COLO829 (cell line): ENCODE results near the gene WEE1.
"Not testable (repeated sequence)": the region's sequence is repeated elsewhere in the genome, so short reads cannot be mapped to it uniquely, and the experiment has no call there.

ENCODE experiments used
- DNase-seq: peaks from one replicate; pipeline ENCODE4 v3.0.0; 2012; ENCODE audit warnings: low spot score

Gene WEE1

DNA sequence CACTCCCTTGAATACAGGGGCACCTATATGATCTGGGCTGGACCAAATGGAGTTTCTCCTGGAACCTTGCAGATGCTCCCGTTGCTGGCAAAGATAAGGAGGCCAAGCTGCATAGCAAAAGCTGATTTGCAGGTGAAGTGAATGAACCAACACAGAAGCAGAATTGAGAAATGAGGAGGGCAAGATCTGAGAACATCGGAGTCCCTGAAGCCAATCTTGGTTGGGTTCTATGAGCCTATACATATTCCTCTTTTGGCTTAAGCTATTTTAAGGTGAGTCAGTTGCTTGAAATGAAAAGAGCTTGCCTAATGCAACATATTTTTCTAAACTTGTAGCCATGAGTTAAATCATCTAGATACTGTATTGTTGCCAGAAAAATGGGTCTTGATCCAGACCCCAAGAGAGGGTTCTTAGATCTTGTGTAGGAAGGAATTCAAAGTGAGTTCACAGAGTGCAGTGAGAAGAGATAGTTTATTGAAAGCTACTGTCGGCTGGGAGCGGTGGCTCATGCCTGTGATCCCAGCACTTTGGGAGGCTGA, 23.5 kb downstream of the WEE1 start:
- no peak for DNase-seq

DNA sequence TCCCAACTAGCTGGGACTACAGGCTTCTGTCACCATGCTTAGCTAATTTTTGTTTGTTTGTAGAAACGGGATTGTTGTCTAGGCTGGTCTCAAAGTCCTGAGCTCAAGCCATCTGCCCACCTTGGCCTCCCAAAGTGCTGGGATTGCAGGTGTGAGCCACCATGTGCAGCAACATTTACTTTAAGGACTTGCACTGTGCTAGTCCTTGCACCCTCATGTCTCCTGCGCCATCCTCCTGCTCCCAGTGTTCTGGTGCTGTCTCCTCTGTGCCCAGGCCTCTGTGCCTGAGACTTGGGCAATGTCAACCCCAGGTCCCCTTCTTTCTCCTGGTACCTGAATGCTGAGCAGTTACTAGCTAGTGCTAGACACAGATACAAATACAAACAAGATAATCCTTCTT, 26.7 kb downstream of the WEE1 start:
- DNase-seq: no peak

DNA sequence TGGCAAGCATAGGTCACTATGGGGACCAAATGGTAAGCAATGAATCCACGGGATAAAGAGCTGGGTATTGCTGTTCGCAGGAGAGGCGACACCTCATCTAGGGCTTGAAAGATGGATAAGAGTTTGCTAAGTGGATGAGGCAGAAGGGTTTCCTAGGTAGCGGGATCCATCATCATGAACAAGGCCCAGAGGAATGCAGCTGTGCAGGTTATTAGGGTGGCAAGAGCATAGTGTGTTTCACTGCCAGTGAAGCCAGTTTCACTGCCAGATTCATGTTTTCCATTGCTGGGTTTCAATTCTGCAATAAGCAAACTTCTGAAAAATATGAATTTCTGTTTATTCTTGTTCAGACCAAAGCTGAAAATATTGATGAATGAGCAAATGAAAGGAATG, 27.2 kb downstream of the WEE1 start:
- no peak for DNase-seq

DNA sequence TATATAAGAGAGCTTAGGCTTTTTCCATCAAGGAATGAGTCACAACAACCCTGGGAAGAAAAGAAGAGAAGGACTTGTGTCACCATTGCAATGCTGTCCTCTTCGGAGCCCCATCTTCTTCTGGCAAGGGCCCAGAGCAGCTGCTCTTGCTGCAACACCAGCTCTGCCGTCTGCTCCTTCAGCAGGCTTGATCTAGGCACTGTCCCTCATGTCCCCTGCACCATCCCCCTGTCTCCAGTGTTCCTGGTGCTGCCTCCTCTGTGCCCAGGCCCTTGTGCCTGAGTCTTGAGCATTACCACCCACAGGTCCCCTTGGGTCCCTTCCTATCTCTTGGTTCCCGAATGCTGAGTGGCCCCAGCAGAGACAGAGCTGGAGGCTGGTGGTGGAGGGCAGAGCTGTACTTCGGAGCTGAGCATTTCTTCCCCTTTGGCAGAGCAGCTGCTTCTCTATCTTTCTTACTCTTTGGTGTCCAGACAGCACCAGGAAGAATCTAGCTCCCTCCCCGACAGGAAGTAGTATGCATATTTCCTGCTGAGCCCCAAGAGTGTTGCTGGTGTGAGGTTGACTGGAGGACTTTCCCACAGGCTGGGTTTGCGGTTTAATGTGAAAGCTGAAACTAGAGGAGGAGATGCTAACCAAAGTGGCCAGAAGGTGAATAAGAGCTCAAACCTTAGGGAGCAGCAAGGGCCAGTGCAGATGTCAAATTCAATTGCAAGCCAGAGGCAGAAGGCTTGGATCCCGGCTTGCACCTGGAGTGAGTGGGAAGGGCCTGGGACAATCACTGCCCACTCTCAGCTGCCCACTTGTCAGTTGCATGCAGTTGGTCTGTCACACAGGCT, 27.8 kb downstream of the WEE1 start:
- no peak for DNase-seq

DNA sequence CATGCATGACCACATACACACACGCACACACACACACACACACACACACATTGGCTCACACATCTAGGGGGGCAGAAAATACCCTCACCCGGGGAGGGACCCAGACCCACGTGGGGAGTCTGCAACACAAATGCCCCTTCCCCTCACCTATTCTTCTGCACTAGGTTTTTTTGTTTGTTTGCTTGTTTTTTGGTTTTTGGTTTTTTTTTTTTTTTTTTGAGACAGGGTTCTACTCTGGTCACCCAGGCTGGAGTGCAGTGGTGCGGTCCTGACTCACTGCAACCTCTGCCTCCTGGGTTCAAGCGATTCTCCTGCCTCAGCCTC, 28.4 kb downstream of the WEE1 start:
- DNase-seq: no peak

DNA sequence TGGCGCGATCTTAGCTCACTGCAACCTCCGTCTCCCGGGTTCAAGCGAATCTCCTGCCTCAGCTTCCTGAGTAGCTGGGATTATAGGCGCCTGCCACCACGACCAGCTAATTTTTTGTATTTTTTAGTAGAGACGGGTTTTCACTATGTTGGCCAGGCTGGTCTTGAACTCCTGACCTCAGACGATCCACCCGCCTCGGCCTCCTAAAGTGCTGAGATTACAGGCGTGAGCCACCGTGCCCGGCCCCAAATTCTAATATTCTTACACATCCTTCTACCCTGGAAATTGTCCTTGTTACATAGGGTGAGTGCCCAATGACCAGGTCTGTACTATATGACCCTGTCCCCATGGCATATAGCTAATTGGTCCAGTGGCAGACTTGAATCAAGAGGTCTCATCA, 29.7 kb downstream of the WEE1 start:
- not testable (repeated sequence) for DNase-seq

DNA sequence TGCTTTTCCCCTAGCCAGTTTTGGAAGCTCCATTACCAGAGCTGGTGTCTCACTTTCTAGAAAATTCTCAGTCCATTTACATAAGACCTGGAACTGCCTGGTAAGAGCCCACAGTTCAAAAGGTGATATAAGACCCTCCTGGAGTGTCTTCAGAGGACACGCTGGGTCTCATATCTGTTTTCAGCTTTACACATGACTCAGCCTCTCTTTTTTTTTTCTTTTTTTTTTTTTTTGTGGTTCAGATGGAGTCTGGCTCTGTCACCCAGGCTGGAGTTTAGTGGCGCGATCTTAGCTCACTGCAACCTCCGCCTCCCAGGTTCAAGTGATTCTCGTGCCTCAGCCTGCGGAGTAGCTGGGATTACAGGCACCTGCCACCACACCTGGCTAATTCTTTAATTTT, 30.7 kb downstream of the WEE1 start:
- DNase-seq: no peak

DNA sequence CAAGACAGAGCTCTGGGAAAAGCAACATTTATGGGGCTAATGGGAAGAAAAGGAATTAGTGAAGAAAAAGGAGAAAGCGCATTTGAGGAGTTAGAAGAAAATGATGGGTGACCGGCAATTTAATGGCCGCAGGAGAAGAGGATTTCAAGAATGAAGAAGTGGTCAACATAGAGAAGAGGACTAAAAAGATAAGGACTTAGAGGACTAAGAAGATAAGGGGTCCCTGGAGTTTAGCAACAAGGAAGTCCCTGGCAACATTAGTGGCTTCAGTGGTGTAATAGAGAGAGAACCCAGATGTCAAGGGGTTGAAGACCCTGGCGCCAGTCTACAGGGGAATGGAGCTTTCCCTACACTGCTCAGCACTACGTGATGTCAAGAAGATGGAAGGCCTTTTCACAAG, 32.3 kb downstream of the WEE1 start:
- DNase-seq: no peak

DNA sequence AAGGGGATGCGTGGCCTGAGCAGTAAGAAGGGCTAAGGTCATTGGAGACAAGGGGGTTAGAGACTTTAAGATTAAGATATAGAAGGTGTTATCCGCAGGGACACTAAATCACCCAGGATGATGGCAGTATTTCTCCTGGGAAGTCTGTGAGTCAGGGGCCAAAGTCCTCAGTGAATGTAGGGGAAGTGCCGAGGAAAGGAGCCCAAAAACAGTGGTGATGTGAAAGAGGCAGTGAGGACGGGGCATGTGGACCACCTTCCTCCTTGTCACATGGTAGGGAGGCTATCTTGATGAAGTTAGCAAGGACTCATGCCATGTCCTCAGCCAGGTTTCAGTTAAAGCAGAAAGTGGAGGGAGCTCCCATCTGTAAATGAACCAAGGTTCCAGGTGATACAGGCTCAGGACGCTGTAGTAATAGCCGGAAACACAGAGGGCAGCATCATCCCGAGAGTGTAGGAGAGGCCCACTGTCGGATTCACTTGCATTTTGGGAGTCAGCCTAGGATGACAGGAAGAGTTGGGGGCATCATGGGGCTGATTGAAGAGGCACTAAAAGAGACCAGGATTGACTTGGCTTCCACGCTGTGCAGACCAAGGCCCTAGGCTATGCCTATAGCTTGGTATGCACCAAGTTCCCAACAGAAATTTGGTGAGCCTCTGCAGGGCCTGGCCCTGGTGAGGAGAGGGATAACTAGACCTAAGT, 33.5 kb downstream of the WEE1 start:
- DNase-seq: no peak

DNA sequence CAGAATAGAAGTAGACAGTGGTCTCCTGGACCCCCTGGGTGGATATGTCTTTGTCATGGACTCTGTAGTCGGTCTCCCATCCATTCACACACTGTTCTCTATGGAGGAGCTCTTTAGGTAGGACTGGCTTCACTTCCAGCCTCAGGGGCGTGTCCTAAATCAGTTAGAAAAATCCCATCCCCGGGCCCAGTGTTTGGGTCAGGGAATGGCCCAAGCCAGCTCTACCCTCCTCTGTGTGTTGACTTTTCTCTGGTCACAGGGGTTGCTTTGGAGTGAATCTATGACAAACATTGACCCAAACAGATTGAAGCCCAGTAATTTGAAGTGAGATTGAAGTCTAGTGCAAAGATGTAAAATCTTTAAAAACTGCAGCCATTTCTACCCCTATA, 34.0 kb downstream of the WEE1 start:
- no peak for DNase-seq

DNA sequence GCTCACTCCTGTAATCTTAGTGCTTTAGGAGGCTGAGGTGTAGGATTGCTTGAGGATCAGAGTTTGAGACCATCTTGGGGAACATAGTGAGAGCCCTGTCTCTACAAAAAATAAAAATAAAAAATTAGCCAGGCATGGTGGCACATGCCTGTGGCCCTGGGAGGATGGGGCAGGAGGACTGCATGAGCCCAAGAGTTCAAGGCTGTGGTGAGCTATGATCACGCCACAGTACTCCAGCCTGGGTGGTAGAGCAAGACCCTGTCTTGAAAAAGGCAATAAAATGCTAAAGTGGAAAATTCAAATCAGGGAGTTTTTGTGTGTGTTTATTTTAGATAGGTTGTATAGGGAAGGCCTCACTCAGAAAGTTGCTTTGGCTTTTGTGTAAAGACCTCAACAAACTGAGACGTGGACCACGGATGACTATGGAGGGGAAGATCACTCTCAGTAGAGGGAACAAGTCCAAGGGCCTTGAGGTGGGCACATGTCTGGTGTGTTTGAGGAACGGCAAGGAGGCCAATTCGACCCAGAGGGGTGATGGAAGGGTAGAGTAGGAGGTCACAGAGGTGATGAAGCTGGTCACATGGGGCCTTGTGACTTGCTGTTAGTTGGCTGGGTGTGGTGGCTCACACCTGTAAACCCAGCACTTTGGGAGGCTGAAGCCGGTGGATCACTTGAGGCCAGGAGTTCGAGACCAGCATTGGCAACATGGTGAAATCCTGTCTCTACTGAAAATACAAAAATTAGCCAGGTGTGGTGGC, 35.7 kb downstream of the WEE1 start:
- DNase-seq: no peak

DNA sequence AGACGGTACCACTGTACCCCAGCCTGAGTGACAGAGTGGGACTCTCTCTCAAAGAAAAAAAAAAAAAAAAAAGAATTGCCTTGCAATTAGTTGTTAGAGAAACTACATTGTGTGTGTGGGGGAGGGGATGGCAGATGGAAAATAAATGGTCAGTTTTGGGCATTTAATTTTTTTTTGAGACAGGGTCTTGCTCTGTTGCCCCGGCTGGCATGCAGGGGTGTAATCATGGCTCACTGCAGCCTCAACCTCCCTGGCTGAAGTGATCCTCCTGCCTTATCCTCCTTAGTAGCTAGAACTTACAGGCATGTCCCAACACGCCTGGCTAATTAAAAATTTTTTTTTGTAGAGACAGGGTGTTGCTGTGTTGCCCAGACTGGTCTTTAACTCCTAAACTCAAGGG, 36.4 kb downstream of the WEE1 start:
- DNase-seq: no peak

DNA sequence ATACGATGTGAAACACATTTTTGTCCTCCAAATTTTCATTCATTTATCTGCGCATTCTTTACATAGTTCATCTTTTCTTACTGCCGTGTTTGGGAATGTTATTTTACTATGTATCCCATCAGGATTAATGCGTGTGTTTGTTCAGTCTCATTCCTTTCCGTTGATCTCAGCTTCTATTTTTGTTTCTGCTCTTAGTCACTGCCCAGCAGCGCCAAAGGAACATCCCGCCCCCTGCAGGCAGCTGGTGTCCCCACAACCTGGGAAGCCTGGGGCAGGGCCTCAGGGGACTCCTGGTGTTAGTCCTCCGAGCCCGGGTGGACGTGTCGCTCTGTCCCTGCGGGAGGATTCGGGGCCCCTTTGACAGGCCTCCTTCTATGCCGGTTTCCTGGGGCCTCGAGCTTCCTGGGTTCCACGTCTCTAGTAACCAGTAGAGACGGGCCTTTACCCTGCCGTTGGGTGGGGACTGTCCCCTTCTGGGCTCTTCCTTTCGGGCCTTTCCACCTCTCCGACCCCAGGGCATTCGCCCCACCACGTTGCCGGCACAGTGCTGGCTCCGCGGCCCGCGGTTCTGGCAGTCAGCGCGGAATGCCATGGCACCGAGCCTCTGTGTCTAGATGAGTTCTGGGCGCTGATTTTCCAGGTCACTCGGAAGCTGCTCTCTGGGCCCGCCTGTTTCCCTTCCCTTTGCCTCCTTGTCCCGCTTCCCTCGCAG, 39.8 kb downstream of the WEE1 start:
- DNase-seq: peak; percentile 97

DNA sequence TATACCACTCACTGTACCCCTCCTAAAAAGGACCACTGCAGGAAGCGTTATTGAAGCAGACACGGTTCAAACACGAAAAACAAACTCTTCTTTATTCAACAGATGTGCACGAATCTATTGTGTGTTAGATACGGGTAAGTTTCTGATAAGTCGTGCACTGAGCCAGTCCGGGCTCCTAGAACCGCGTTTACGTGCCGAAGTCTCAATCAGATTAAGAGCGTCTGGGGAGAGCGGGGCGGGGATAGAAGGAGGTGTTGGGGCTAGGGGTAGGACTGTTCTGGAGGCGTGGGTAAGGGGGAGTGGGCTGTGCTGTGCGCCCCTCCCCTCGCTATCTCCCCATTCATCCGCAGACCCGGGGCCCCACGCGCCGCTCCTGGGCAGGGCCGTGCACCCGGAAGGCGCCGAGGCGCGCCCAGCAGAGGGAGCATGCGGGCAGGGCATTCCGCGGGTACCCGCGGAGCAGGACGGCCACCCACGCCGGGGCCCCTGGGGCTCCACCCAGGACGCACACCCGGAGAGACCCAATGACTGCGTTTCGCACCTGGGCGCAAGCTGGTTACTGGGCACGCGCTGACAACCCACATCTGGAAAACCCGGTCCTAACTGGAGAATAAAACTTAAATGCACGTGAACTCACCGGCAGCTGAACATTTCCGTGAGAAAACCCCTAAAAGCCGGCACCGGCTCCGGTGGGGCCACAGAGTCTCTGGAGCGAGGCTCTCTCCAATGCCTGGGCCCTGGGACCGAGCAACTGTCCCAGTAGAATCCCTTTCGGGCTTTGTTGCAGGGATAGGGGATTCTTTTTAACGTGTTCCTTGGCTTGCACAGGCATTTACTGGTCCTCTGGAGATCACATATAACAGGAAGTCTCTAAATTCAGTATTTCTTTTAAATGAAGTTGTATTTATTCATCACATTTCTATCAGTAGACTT, 40.6 kb downstream of the WEE1 start:
- DNase-seq: peak; percentile 62

DNA sequence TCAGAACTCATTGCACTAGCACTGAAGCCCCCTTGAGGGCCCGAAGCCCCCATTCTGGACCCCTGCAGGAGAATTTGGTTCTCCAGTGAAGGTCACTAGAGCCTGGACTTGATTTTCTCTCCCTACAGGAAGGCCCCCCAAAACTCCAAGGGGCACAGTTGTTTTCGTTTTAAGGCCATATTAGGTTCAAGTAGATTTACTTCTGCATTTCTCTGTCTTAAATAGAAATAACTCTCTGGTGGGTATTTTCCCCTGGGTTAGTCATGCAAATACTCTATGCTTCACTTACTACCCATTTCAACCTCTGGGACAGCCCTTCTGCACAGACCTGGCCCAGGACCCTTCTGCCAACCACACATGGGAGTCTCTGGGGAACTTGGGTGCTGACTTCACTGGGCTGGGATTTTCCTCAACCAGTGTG, 41.6 kb downstream of the WEE1 start:
- no peak for DNase-seq

DNA sequence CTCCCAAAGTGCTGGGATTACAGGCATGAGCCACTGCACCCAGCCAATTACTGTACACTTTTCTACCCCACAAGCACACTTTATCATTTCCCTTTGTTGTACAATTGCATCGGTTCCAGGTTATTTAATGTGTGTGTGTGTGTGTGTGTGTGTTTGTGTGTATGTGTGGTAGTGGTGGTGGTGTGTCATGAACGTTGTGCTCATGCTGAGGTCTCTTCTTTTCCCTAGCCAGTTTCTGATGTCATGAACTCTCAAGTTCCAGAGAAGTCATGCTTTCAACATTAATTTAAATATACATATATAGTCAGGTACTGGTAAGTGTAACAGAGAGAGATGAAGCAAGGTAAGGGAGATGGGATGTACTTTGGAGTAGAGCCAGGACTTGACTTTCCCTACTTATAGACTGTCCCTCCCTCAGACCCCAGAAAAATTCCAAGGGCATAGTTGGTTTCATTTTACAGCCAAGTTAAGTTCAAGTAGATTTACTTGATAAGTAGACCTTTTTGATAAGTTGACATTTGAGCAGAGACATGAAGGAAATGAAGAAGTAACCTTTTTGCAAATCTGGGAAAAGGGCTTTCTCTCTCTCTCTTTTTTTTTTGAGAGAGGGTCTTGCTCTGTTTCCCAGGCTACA, 42.7 kb downstream of the WEE1 start:
- DNase-seq: no peak

DNA sequence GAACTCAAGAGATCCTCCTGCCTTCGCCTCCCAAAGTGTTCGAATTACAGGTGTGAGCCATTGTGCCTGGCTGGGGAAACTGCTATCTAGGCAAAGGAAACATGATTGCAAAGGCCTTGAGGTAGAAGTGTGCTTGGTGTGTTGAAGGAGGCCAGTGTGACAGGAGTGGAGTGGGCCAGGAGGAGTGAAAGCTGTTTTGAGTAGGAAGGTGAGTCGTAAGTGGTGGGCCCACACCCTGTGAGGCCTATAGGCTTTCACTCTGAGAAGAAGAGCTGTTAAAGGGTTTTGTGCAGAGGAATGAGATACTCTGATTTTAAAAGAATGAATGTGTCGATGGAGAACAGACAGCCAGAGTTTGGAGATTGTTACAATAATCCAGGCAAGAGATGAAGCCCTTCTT, 43.4 kb downstream of the WEE1 start:
- DNase-seq: no peak

DNA sequence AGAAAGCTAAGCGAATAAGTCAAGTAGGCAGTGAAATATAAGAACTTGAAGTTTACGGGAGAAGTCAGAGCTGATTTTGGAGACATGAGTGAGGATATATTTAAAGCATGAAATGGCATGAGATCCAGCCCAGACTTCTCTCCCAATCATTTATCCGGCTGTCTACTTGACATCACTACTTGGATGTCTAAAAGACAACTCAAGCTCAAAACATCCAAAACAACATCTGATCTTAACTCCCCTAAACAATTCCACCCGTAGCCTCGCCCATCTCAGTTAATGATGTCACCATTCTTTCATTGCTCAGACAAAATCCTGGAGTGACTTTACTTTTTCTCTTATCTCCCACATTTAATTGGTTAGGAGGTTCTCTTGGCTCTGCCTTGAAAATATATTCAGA, 44.5 kb downstream of the WEE1 start:
- DNase-seq: no peak

DNA sequence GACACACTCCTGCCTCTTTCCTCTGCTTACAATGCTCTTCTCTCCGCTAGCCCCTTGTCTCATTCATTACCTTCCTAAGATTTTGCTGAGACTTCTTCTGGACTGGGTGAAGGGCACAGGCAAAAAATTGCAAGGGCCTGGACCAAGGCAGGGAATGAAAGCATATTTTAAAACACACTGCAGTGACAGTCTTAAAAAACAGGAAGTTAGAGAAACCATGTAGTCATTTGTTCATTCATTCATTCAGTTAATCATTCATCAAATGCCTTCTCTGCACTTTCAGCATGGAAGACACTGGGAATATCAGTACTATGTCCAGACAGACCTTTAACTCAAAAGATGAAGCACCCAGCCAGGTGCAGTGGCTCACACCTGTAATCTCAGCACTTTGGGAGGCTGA, 45.5 kb downstream of the WEE1 start:
- no peak for DNase-seq

DNA sequence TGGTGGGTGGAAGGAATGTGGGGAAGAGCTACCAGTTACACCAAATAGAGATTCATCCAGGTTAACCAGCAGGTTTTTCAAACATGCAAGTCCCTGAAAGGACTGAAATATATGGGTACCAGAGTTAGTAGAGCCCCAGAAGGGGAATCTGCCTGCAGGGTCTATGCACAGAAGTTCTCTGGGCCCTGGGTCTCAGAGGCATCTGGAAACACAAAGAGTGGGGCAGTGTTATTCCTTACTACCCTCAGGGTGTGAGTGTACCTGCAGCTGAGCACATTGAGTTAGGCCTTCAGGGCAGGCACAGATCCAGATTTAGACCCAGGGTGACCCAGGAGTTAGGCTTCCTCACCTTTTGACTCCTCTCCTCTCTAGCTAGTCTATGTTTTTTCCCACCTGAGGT, 46.5 kb downstream of the WEE1 start:
- DNase-seq: no peak

DNA sequence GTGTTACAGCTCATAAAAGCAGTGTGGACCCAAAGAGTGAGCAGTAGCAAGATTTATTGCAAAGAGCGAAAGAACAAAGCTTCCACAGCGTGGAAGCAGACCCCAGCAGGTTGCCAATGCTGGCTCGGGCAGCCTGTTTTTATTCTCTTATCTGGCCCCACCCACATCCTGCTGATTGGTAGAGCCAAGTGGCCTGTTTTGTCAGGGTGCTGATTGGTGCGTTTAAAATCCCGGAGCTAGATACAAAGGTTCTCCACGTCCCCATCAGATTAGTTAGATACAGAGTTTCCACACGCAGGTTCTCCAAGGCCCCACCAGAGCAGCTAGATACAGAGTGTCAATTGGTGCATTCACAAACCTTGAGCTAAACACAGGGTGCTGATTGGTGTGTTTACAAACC, 48.9 kb downstream of the WEE1 start:
- DNase-seq: not testable (repeated sequence)
